GM19351 (cell line): Measurements from ENCODE around the gene ADAM8.
A peak's percentile ranks its signal among the peaks of the same experiment; 100 is the strongest.
"Not testable (repeated sequence)": the region's sequence is repeated elsewhere in the genome, so short reads cannot be mapped to it uniquely, and the experiment has no call there.

Experiments
- ATAC-seq: cut with Tn5 transposase; IDR thresholded peaks from one replicate; pipeline ENCODE4 v1.9.1; 2021; ENCODE audit warnings: mild to moderate bottlenecking, moderate library complexity; ENCODE audit not compliant: unreplicated experiment

Gene ADAM8

GRCh38 chr10:133270204-133270603 lies 6.5 kb downstream of the ADAM8 start:
- no peak for ATAC-seq

GRCh38 chr10:133269367-133269766 lies 7.3 kb downstream of the ADAM8 start:
- no peak for ATAC-seq

- ATAC-seq: no peak
These were observed 8.1 kb downstream of the ADAM8 start for GRCh38 chr10:133268532-133268931.

- ATAC-seq: no peak
These were observed 8.8 kb downstream of the ADAM8 start for GRCh38 chr10:133267829-133268228.

- no peak for ATAC-seq
These were observed 9.4 kb downstream of the ADAM8 start for GRCh38 chr10:133267293-133267692.

GRCh38 chr10:133266056-133266795 lies 10.4 kb downstream of the ADAM8 start:
- no peak for ATAC-seq

GRCh38 chr10:133265052-133265451 lies 11.6 kb downstream of the ADAM8 start:
- not testable (repeated sequence) for ATAC-seq

- no peak for ATAC-seq
These were observed 12.2 kb downstream of the ADAM8 start for GRCh38 chr10:133264461-133264860.

GRCh38 chr10:133263674-133264073 lies 13.0 kb downstream of the ADAM8 start:
- no peak for ATAC-seq

- ATAC-seq: no peak
These were observed 14.0 kb downstream of the ADAM8 start for GRCh38 chr10:133262696-133263095.

- peak; percentile 52 for ATAC-seq
These were observed 14.8 kb downstream of the ADAM8 start for GRCh38 chr10:133261726-133262325.

- ATAC-seq: peak; percentile 54
These were observed 15.6 kb downstream of the ADAM8 start for GRCh38 chr10:133260895-133261725.

GRCh38 chr10:133259602-133259989 lies 17.1 kb downstream of the ADAM8 start:
- no peak for ATAC-seq

- no peak for ATAC-seq
These were observed 17.7 kb downstream of the ADAM8 start for GRCh38 chr10:133258818-133259601.

GRCh38 chr10:133258066-133258817 lies 18.4 kb downstream of the ADAM8 start:
- no peak for ATAC-seq

- no peak for ATAC-seq
These were observed 19.1 kb downstream of the ADAM8 start for GRCh38 chr10:133257489-133258065.

- ATAC-seq: no peak
These were observed 21.3 kb downstream of the ADAM8 start for GRCh38 chr10:133255323-133255722.

GRCh38 chr10:133254421-133255120 lies 22.1 kb downstream of the ADAM8 start:
- no peak for ATAC-seq

GRCh38 chr10:133253361-133253955 lies 23.2 kb downstream of the ADAM8 start:
- no peak for ATAC-seq
